ENCODE results near the gene RCN1.

DNA sequence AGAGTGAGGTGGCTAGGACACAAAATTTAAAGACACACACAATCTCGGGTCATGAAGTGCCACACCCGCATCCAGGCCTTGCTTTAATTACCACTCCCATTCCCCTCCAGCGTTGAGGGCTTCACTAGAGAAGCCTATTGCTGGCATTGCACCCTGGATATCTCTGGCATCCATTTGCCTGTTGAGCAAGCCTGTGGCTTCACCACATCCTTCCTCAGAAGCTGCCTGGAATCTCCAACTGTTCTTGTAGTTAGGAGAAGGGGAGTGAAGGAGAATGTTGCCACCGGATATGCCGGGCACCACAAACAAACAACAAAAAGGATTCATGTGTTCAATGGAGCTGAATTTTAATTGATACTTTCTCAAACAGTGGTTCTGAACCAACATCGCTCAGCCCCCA lies 34.4 kb upstream of the RCN1 start:
- TF ChIP-seq ZEB2 (IDR thresholded peaks at IDR 0.05) (no peak), FOXA3 (CRISPR knock-in tag; conservative IDR thresholded peaks at IDR 0.05 in 1 of 2, IDR thresholded peaks at IDR 0.05 in 1 of 2) (no peak), CTCF (IDR thresholded peaks at IDR 0.05 in 2 of 3, conservative IDR thresholded peaks at IDR 0.05 in 1 of 3; ENCODE audit: insufficient read depth in 2 of 3, low read depth in 1 of 3, low read length in 3 of 3) (no peak), KDM4B (IDR thresholded peaks at IDR 0.05; ENCODE audit: borderline replicate concordance in 2 of 2, low read depth in 1 of 2) (no peak)
